Left lung (tissue), 10 donors: ENCODE data around the gene AAK1. TPM values are rescaled to one million over a fixed set of nuclear protein-coding genes. Genes with fewer than 3 reads are reported as not detected.
"Not testable (repeated sequence)": the region's sequence is repeated elsewhere in the genome, so short reads cannot be mapped to it uniquely, and the experiment has no call there.

Experiments used
- ATAC-seq: fragments of 200-7000 bp; cut with Tn5 transposase; one replicate; pipeline ENCODE4 v1.9.1; 2020; ENCODE audit warnings: moderate library complexity
- DNase-seq, 4 donors: peaks; one replicate each; pipeline ENCODE4 v3.0.0-alpha.2; 2013 to 2020
- H3K27ac ChIP-seq, 2 donors: fragments of 200-600 bp; sonication (generic) in 1 of 2; one replicate each; pipeline versions ENCODE4 v1.5.0 to v1.8.0; 2020 to 2021
- H3K27me3 ChIP-seq, 2 donors: fragments of 200-600 bp; sonication (generic) in 1 of 2; one replicate each; pipeline versions ENCODE4 v1.5.0 to v1.8.0; 2020 to 2021
- H3K36me3 ChIP-seq, 2 donors: fragments of 200-600 bp; sonication (generic) in 1 of 2; one replicate each; pipeline versions ENCODE4 v1.5.0 to v1.8.0; 2020 to 2021
- H3K4me1 ChIP-seq, 2 donors: fragments of 200-600 bp; one replicate each; pipeline ENCODE4 v1.8.0; 2021
- H3K4me3 ChIP-seq, 2 donors: fragments of 200-600 bp; sonication (generic) in 1 of 2; one replicate each; pipeline versions ENCODE4 v1.5.0 to v1.8.0; 2020 to 2021; ENCODE audit warnings: mild to moderate bottlenecking in 1 of 2
- H3K9me3 ChIP-seq, 2 donors: fragments of 200-600 bp; sonication (generic) in 1 of 2; one replicate each; pipeline versions ENCODE4 v1.5.0 to v1.8.0; 2020 to 2021
- CTCF ChIP-seq, 2 donors: fragments of 200-600 bp; sonication (generic) in 1 of 2; IDR thresholded peaks; one replicate each; pipeline versions ENCODE4 v1.5.0 to v1.8.0; 2021; ENCODE audit warnings: antibody characterized with exemption in 2 of 2
- intact Hi-C, 2 donors: fragments of 100-400 bp; cut with DNase I; formaldehyde crosslinking; loops; one replicate each; pipeline versions ENCODE4 v1.11.2 to v1.14.2; 2022
- polyA plus RNA-seq, 6 donors: library from polyadenylated mRNA; unstranded; fragments of 120-200 nt; gene quantifications; one replicate each; pipeline ENCODE4 v1.2.1, GENCODE V29; 2013; ENCODE audit not compliant: insufficient read length in 6 of 6
- total RNA-seq, 2 donors: library from RNA; stranded (reverse); fragmentation: NEBNext Ultra II Directional; extraction: Animal tissue kit (Norgen Biotek cat#: 25700); gene quantifications; one replicate each; pipeline ENCODE4 v1.2.1, GENCODE V29; 2021
- donor health status: DM: no; HTN: yes; CAD: no.
- donor health status: DM: no; HTN: no; CAD: no.

AAK1 gene
- total and polyA plus RNA-seq, 8 donors: 19.0 to 70.7 (median 22.4) TPM

DNA sequence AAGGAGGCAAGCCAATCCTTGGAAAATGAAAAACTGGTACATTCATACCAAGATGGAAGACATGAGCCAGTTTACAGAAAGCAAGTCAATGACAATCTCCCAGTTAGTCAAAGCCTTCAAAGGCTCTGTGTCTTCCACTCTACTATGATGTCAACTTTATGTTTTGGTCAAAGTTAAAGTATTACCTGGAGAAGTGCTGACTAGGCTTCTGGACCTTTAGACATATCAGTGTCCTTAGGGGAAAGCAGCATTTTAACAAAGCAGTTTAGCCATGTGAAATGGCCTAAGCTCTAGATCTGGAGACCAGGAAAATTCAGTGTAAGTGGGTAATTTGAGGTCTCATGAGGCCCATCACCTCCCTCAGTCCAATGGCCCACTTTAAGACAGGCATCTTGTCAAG lies 30.8 kb downstream of the AAK1 start:
- TF ChIP-seq CTCF (IDR thresholded peaks at IDR 0.05): no peak

DNA sequence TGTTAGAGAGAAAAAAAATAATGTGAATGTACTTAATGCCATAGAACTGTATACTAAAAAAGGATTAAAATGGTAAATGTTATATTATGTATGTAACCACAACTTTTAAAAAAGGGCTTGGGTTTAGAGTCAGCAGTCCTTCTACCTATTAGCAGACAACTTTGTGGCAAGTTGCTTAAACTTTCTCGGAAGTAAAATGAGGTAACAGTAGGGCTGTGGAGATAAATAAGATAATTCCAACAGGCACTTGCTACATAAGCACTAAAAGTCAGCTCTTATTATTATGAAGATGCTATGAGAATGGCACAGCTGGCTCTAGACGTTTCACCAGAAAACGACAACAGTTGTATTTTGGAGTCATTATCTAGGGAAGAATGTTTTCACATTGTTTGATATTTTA lies 31.3 kb downstream of the AAK1 start:
- H3K36me3 ChIP-seq: no peaks in the 10 kb centered on the region
- no peak overlapping the region for H3K4me3 ChIP-seq
- no peak for ATAC-seq
- H3K9me3 ChIP-seq: no peaks in the 10 kb centered on the region
- intact Hi-C loops: no loop called here
- no peak for TF ChIP-seq CTCF (IDR thresholded peaks at IDR 0.05)
- peaks cover 0 to 26% of the 10 kb centered on the region in 2 donors for H3K4me1 ChIP-seq
- DNase-seq: no peak
- H3K27me3 ChIP-seq: no peaks in the 10 kb centered on the region
- no peak overlapping the region for H3K27ac ChIP-seq

More for the DNA sequence above, 30.8 kb downstream of the AAK1 start:
- Histone ChIP-seq H3K27me3 (no peaks in the 10 kb centered on the region), H3K4me3 (no peak overlapping the region), H3K4me1 (peaks cover 0 to 30% of the 10 kb centered on the region in 2 donors), H3K9me3 (no peaks in the 10 kb centered on the region), H3K36me3 (no peaks in the 10 kb centered on the region), H3K27ac (no peak overlapping the region)
- DNase-seq: no peak
- intact Hi-C loops: no loop called here
- no peak for ATAC-seq

DNA sequence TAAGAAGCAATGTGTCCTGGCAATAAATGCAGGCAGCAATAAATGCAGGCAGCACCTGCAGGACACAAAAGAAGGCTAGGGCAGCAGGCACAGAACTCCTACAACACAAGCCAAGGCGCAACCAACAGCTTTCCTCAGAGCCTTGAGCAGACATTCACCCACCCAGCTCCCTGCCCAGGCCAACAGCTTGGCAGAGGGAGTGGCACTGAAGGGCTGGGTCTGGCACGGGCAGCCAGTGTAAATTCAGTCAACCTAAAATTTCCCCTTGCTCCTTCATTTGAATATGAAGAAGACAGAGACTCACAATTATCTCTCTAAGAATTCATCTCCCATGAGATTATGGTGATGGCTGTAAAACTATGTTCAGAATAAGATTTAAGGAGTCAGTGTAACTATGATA lies 35.4 kb downstream of the AAK1 start:
- TF ChIP-seq CTCF (IDR thresholded peaks at IDR 0.05): no peak
- Histone ChIP-seq H3K27me3 (no peaks in the 10 kb centered on the region), H3K36me3 (no peaks in the 10 kb centered on the region), H3K27ac (no peak overlapping the region), H3K9me3 (no peaks in the 10 kb centered on the region), H3K4me3 (no peak overlapping the region), H3K4me1 (peaks cover 0 to 25% of the 10 kb centered on the region in 2 donors)
- DNase-seq (no peak), ATAC-seq (peak; percentile 32)
- intact Hi-C loops: no loop called here

DNA sequence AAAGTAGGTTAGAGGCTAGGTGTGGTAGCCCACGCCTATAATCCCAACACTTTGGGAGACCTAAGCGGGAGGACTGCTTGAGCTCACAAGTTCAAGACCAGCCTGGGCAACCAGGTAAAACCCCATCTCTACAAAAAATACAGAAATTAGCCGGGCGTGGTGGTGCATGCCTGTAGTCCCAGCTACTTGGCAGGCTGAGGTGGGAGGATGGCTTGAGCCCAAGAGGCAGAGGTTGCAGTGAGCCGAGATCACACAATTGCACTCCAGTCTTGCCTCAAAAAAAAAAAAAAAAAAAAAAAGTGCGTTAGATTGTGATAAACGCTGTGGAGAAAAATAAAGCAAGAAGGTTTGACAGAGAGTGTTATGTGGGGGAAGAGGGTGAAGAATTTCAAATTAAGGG lies 36.8 kb downstream of the AAK1 start:
- intact Hi-C loops, H3K4me3 ChIP-seq, ATAC-seq, DNase-seq, H3K36me3 ChIP-seq, H3K9me3 ChIP-seq, H3K27ac ChIP-seq, H3K27me3 ChIP-seq: not testable (repeated sequence)
- H3K4me1 ChIP-seq: peaks cover 0 to 25% of the 10 kb centered on the region in 2 donors

- H3K4me3 ChIP-seq: no peak overlapping the region
- DNase-seq: no peak
- intact Hi-C loops: no loop called here
Measured at GRCh38 chr2:69605284-69605683, 38.3 kb downstream of the AAK1 start.

More at GRCh38 chr2:69605284-69605683, 38.3 kb downstream of the AAK1 start:
- peaks cover 0 to 25% of the 10 kb centered on the region in 2 donors for H3K4me1 ChIP-seq
- no peak overlapping the region for H3K27ac ChIP-seq
- no peak for ATAC-seq
- H3K36me3 ChIP-seq: no peaks in the 10 kb centered on the region
- TF ChIP-seq CTCF (IDR thresholded peaks at IDR 0.05): no peak
- no peaks in the 10 kb centered on the region for H3K27me3 ChIP-seq
- no peaks in the 10 kb centered on the region for H3K9me3 ChIP-seq
